HCT116 (cell line): ENCODE measurements around the gene TMEM229A. TPM values are rescaled to one million over a fixed set of nuclear protein-coding genes. Genes with fewer than 3 reads are reported as not detected.

Source experiments
- ATAC-seq: fragments of 200-7000 bp; cut with Tn5 transposase; 2 replicates; pipeline ENCODE4 v1.9.1; 2020; ENCODE audit warnings: mild to moderate bottlenecking, moderate library complexity
- BruUV-seq: library from RNA; stranded (reverse); fragments of 400-500 nt; replicated peaks from 2 replicates; lab custom pipeline; 2021; lab: Mats Ljungman, UMichigan
- CTCF ChIA-PET: fragments of 300-600 bp; sonication (Branson Sonifier 250); formaldehyde crosslinking; loops from one replicate; lab custom pipeline; 2021; ENCODE audit warnings: antibody characterized with exemption; lab: Charles Lee
- POLR2A ChIA-PET: fragments of 300-600, 350-600 bp; sonication (Branson Sonifier 250); formaldehyde crosslinking; loops from one replicate; lab custom pipeline; 2021; ENCODE audit warnings: antibody characterized with exemption; lab: Charles Lee
- RAD21 ChIA-PET, 2 experiments: fragments of 300-600 bp; sonication (Branson Sonifier 250); formaldehyde crosslinking; loops; one replicate each; lab custom pipeline; 2023; ENCODE audit warnings: low total read pairs in 2 of 2; ENCODE audit not compliant: uncharacterized antibody in 2 of 2, unreplicated experiment in 2 of 2, low non-redundant PET in 1 of 2; lab: Charles Lee
- DNase-seq: peaks from one replicate; pipeline ENCODE4 v3.0.0-alpha.2; 2010; ENCODE audit warnings: low read depth, low spot score
- H2AFZ ChIP-seq: fragments of 200-600 bp; shearing (Covaris generic), sonication (generic); 2 replicates; pipeline ENCODE4 v1.6.1; 2017; ENCODE audit warnings: low read depth, mixed run types, mixed read lengths, antibody characterized with exemption, low read length; ENCODE audit not compliant: poor library complexity, severe bottlenecking
- H3K27ac ChIP-seq: 2 replicates; pipeline ENCODE4 v1.5.1; 2012; ENCODE audit warnings: low read depth, low read length
- H3K27me3 ChIP-seq: fragments of 200-600 bp; sonication (generic); 2 replicates; pipeline ENCODE4 v1.6.1; 2016; ENCODE audit warnings: mixed run types, low read length, mixed read lengths; ENCODE audit not compliant: insufficient read depth
- H3K36me3 ChIP-seq, 2 experiments: fragments of 200-500 bp in 1 of 2; fragments of 200-600 bp in 1 of 2; sonication (Bioruptor generic) in 1 of 2; sonication (generic) in 1 of 2; 2 replicates each; pipeline versions ENCODE4 v1.5.1 to v1.6.1; 2014 to 2016; ENCODE audit warnings: low read length in 2 of 2, inconsistent platforms in 1 of 2, mixed read lengths in 1 of 2, mixed run types in 1 of 2; ENCODE audit not compliant: insufficient read depth in 2 of 2, control insufficient read depth in 1 of 2
- H3K4me1 ChIP-seq, 2 experiments: fragments of 200-600 bp in 1 of 2; sonication (generic) in 1 of 2; 2 replicates each; pipeline versions ENCODE4 v1.5.1 to v1.6.1; 2012 to 2017; ENCODE audit warnings: low read length in 2 of 2, inconsistent platforms in 1 of 2, mild to moderate bottlenecking in 1 of 2, mixed read lengths in 1 of 2, mixed run types in 1 of 2, moderate library complexity in 1 of 2; ENCODE audit not compliant: insufficient read depth in 2 of 2, control insufficient read depth in 1 of 2
- H3K4me2 ChIP-seq: fragments of 200-600 bp; sonication (generic); 2 replicates; pipeline ENCODE4 v1.6.1; 2017; ENCODE audit warnings: mixed run types, low read length, mixed read lengths
- H3K4me3 ChIP-seq, 2 experiments: fragments of 200-600 bp in 1 of 2; sonication (generic) in 1 of 2; replicated peaks in 1 of 2; 2 replicates each; pipeline ENCODE4 v1.5.1; 2011 to 2016; ENCODE audit warnings: low read length in 2 of 2, control low read depth in 1 of 2, low read depth in 1 of 2, mild to moderate bottlenecking in 1 of 2, mixed read lengths in 1 of 2, mixed run types in 1 of 2
- H3K79me2 ChIP-seq: fragments of 200-600 bp; sonication (generic); 2 replicates; pipeline ENCODE4 v1.6.1; 2017; ENCODE audit warnings: mild to moderate bottlenecking, mixed run types, low read length, moderate library complexity, mixed read lengths; ENCODE audit not compliant: insufficient read depth
- H3K9ac ChIP-seq: fragments of 200-600 bp; sonication (generic); 2 replicates; pipeline ENCODE4 v1.6.1; 2016; ENCODE audit warnings: low read length, mixed read lengths
- H3K9me2 ChIP-seq: fragments of 200-600 bp; sonication (generic), shearing (Covaris generic); 2 replicates; pipeline ENCODE4 v1.6.1; 2017; ENCODE audit warnings: mixed run types, mild to moderate bottlenecking, moderate library complexity; ENCODE audit not compliant: insufficient read depth
- H3K9me3 ChIP-seq, 2 experiments: fragments of 200-500 bp in 1 of 2; fragments of 200-600 bp in 1 of 2; sonication (Bioruptor generic) in 1 of 2; sonication (generic) in 1 of 2; 2 replicates each; pipeline ENCODE4 v1.6.1; 2014 to 2017; ENCODE audit warnings: low read length in 2 of 2, mixed read lengths in 2 of 2, inconsistent platforms in 1 of 2, low read depth in 1 of 2, mild to moderate bottlenecking in 1 of 2, mixed run types in 1 of 2, moderate library complexity in 1 of 2; ENCODE audit not compliant: control insufficient read depth in 1 of 2, insufficient read depth in 1 of 2
- H4K20me1 ChIP-seq: fragments of 200-600 bp; sonication (generic), shearing (Covaris generic); 2 replicates; pipeline ENCODE4 v1.6.1; 2017; ENCODE audit warnings: mixed run types, mild to moderate bottlenecking, moderate library complexity; ENCODE audit not compliant: insufficient read depth
- ATF3 ChIP-seq: IDR thresholded peaks from 2 replicates; pipeline ENCODE4 v1.6.1; 2012
- CEBPB ChIP-seq: IDR thresholded peaks from 2 replicates; pipeline ENCODE4 v1.6.1; 2012; ENCODE audit warnings: low read depth
- CTCF ChIP-seq, 3 experiments: fragments of 200-600 bp in 1 of 3; sonication (generic) in 1 of 3; IDR thresholded peaks in 2 of 3; conservative IDR thresholded peaks in 1 of 3; 2 replicates each; pipeline ENCODE4 v1.5.1; 2012 to 2017; ENCODE audit warnings: low read depth in 2 of 3, low read length in 2 of 3, antibody characterized with exemption in 1 of 3, borderline replicate concordance in 1 of 3, control low read depth in 1 of 3, mild to moderate bottlenecking in 1 of 3, mixed read lengths in 1 of 3, mixed run types in 1 of 3, moderate library complexity in 1 of 3; ENCODE audit not compliant: insufficient read depth in 1 of 3
- EGR1 ChIP-seq: IDR thresholded peaks from 2 replicates; pipeline ENCODE4 v1.6.1; 2012; ENCODE audit warnings: low read depth
- EZH2 ChIP-seq: fragments of 200-600 bp; sonication (generic); IDR thresholded peaks from 2 replicates; pipeline ENCODE4 v1.6.1; 2017; ENCODE audit warnings: antibody characterized with exemption, mixed run types
- FOSL1 ChIP-seq: IDR thresholded peaks from 2 replicates; pipeline ENCODE4 v1.6.1; 2012; ENCODE audit warnings: low read depth
- JUND ChIP-seq: IDR thresholded peaks from 2 replicates; pipeline ENCODE4 v1.6.1; 2012
- POLR2A ChIP-seq: IDR thresholded peaks from 2 replicates; pipeline ENCODE4 v1.7.0; 2011; ENCODE audit warnings: borderline replicate concordance; ENCODE audit not compliant: insufficient read depth, insufficient read length; ENCODE audit errors: extremely low read depth
- POLR2AphosphoS5 ChIP-seq: IDR thresholded peaks from 2 replicates; pipeline ENCODE4 v1.6.1; 2011; ENCODE audit warnings: mild to moderate bottlenecking, low read depth, low read length, moderate library complexity
- SIN3A ChIP-seq: IDR thresholded peaks from 2 replicates; pipeline ENCODE4 v1.6.1; 2012; ENCODE audit warnings: low read depth
- ZBTB33 ChIP-seq: IDR thresholded peaks from 2 replicates; pipeline ENCODE4 v1.6.1; 2011; ENCODE audit warnings: mild to moderate bottlenecking, low read length, moderate library complexity; ENCODE audit not compliant: insufficient replicate concordance; ENCODE audit errors: extremely low read depth
- ZFX ChIP-seq: fragments of 450-650 bp; IDR thresholded peaks from 2 replicates; pipeline ENCODE4 v1.6.1; 2017
- ZNF274 ChIP-seq: fragments of 200-500 bp; sonication (Bioruptor generic); IDR thresholded peaks from 2 replicates; pipeline ENCODE4 v1.6.1; 2014; ENCODE audit warnings: mild to moderate bottlenecking, low read depth, low read length, inconsistent platforms
- intact Hi-C: fragments of 100-400 bp; cut with micrococcal nuclease; formaldehyde crosslinking; loops from 2 replicates; pipeline ENCODE4 v1.10.0; 2022
- total RNA-seq: library from RNA; stranded (reverse); gene quantifications from one replicate; pipeline ENCODE4 v1.2.1, GENCODE V29; 2021; ENCODE audit not compliant: unreplicated experiment

TMEM229A gene
- total RNA-seq, 1 experiment from 2014 or later: not detected

GRCh38 chr7:124033095-124033806 lies 384 bp upstream of the TMEM229A start:
- H3K9me3 ChIP-seq: no peaks in the 10 kb centered on the region
- DNase-seq (no peak), ATAC-seq (peak; percentile 55)
- no peaks in the 10 kb centered on the region for H3K27me3 ChIP-seq
- ChIA-PET POLR2A (no interaction called here), CTCF (no interaction called here), RAD21 (no interaction called here)
- no peaks in the 10 kb centered on the region for H3K4me1 ChIP-seq
- H3K36me3 ChIP-seq: no peaks in the 10 kb centered on the region
- no peaks in the 10 kb centered on the region for H3K9me2 ChIP-seq
- intact Hi-C loops: no loop called here
- no peak overlapping the region for H3K9ac ChIP-seq
- H3K79me2 ChIP-seq: no peaks in the 10 kb centered on the region
- H4K20me1 ChIP-seq: no peaks in the 10 kb centered on the region
- TF ChIP-seq ZFX: no peak
- no peak for TF ChIP-seq ZBTB33
- TF ChIP-seq FOSL1: no peak
- no peak for TF ChIP-seq CEBPB
- no peak for TF ChIP-seq SIN3A
- TF ChIP-seq EGR1: no peak
- no peak for TF ChIP-seq ZNF274
- no peak for TF ChIP-seq POLR2A
- TF ChIP-seq JUND: no peak
- no peak for TF ChIP-seq POLR2AphosphoS5
- no peak for TF ChIP-seq CTCF (IDR thresholded peaks at IDR 0.05 in 2 of 3, conservative IDR thresholded peaks at IDR 0.05 in 1 of 3; ENCODE audit: borderline replicate concordance in 1 of 3, insufficient read depth in 1 of 3, low read depth in 2 of 3, low read length in 2 of 3)
- TF ChIP-seq ATF3: no peak
- TF ChIP-seq EZH2: no peak
- H3K27ac ChIP-seq: no peak overlapping the region
- no TSS peak for BruUV-seq
- no peak overlapping the region for H3K4me3 ChIP-seq
- no peak overlapping the region for H3K4me2 ChIP-seq
- H2AFZ ChIP-seq: no peak overlapping the region
